Upper lobe of left lung (tissue), 4 donors: ENCODE data around the gene SPATA13.

Experiments
- POLR2A ChIP-seq, 4 donors: fragments of 450-650 bp; IDR thresholded peaks; one replicate each; pipeline ENCODE4 v1.5.1; 2016 to 2017; ENCODE audit warnings: antibody characterized with exemption in 4 of 4, mild to moderate bottlenecking in 2 of 4
- POLR2AphosphoS5 ChIP-seq, 2 donors: sonication (generic); formaldehyde crosslinking; IDR thresholded peaks; one replicate each; pipeline ENCODE4 v1.5.1; 2017; ENCODE audit warnings: antibody characterized with exemption in 2 of 2
- TF ChIP-seq, protein P1 (sequence below), 6 experiments: fragments of 450-650 bp in 4 of 6; fragments of 200-600 bp in 2 of 6; sonication (generic) in 2 of 6; IDR thresholded peaks; one replicate each; pipeline ENCODE4 v1.5.1; 2016 to 2019; ENCODE audit warnings: antibody characterized with exemption in 6 of 6

GRCh38 chr13:24216176-24216575 is 55.7 kb downstream of the SPATA13 start:
- TF ChIP-seq, protein P1, sequence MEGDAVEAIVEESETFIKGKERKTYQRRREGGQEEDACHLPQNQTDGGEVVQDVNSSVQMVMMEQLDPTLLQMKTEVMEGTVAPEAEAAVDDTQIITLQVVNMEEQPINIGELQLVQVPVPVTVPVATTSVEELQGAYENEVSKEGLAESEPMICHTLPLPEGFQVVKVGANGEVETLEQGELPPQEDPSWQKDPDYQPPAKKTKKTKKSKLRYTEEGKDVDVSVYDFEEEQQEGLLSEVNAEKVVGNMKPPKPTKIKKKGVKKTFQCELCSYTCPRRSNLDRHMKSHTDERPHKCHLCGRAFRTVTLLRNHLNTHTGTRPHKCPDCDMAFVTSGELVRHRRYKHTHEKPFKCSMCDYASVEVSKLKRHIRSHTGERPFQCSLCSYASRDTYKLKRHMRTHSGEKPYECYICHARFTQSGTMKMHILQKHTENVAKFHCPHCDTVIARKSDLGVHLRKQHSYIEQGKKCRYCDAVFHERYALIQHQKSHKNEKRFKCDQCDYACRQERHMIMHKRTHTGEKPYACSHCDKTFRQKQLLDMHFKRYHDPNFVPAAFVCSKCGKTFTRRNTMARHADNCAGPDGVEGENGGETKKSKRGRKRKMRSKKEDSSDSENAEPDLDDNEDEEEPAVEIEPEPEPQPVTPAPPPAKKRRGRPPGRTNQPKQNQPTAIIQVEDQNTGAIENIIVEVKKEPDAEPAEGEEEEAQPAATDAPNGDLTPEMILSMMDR (IDR thresholded peaks at IDR 0.05) = no peak
- no peak for TF ChIP-seq POLR2A (IDR thresholded peaks at IDR 0.05)
- TF ChIP-seq POLR2AphosphoS5 (IDR thresholded peaks at IDR 0.05) = no peak
